AG10803 (cell line): Measurements from ENCODE around the gene ST8SIA2.

ENCODE experiments used
- DNase-seq: peaks from one replicate; pipeline ENCODE4 v3.0.0; 2010; ENCODE audit warnings: low read depth
- H3K4me3 ChIP-seq: 2 replicates; pipeline ENCODE4 v1.5.1; 2011; ENCODE audit warnings: mild to moderate bottlenecking, low read length, control low read depth
- CTCF ChIP-seq: conservative IDR thresholded peaks from 2 replicates; pipeline ENCODE4 v1.5.1; 2011; ENCODE audit warnings: mild to moderate bottlenecking, low read length, control low read depth, inconsistent platforms

The ST8SIA2 gene

GRCh38 chr15:92435145-92435544 lies 41.5 kb downstream of the ST8SIA2 start:
- no peak for TF ChIP-seq CTCF
- no peak overlapping the region for H3K4me3 ChIP-seq
- DNase-seq: no peak

- no peak for DNase-seq
- TF ChIP-seq CTCF: no peak
- no peak overlapping the region for H3K4me3 ChIP-seq
These were observed 44.8 kb downstream of the ST8SIA2 start for GRCh38 chr15:92438471-92438870.

GRCh38 chr15:92443381-92443780 lies 49.7 kb downstream of the ST8SIA2 start:
- no peak overlapping the region for H3K4me3 ChIP-seq
- DNase-seq: no peak
- TF ChIP-seq CTCF: no peak

- no peak for TF ChIP-seq CTCF
- no peak overlapping the region for H3K4me3 ChIP-seq
- DNase-seq: no peak
These were observed 51.0 kb downstream of the ST8SIA2 start for GRCh38 chr15:92444631-92445030.

GRCh38 chr15:92448370-92448769 lies 54.7 kb downstream of the ST8SIA2 start:
- DNase-seq: no peak
- TF ChIP-seq CTCF: no peak
- H3K4me3 ChIP-seq: no peak overlapping the region

- DNase-seq: peak; percentile 80
- TF ChIP-seq CTCF: no peak
- H3K4me3 ChIP-seq: no peak overlapping the region
These were observed 55.8 kb downstream of the ST8SIA2 start for GRCh38 chr15:92449476-92449875.

- no peak overlapping the region for H3K4me3 ChIP-seq
- TF ChIP-seq CTCF: no peak
- DNase-seq: peak; percentile 92
These were observed 57.6 kb downstream of the ST8SIA2 start for GRCh38 chr15:92451225-92451825.
